ENCODE measurements around the gene SLC7A8.
A peak's percentile ranks its signal among the peaks of the same experiment; 100 is the strongest.

Gene SLC7A8

GRCh38 chr14:23153851-23154796 is 29.3 kb downstream of the SLC7A8 start:
- peak; percentile 93 for DNase-seq (ENCODE audit: low read depth)
- peak overlapping the region; percentile 83 for H3K9ac ChIP-seq (ENCODE audit: low read length)
- peak overlapping the region; percentile 74 for H3K4me3 ChIP-seq (ENCODE audit: low read length)
- H3K9me3 ChIP-seq (ENCODE audit: control insufficient read depth, low read length) = no peaks in the 10 kb centered on the region
- H3K27me3 ChIP-seq (replicated peaks; ENCODE audit: control insufficient read depth, insufficient read depth, low read length) = no peaks in the 10 kb centered on the region
- H3K4me1 ChIP-seq (ENCODE audit: control insufficient read depth, insufficient read depth, low read length) = peaks cover 37% of the 10 kb centered on the region
- peaks cover 2% of the 10 kb centered on the region for H3K36me3 ChIP-seq (ENCODE audit: control insufficient read depth, insufficient read depth, low read length, severe bottlenecking)

DNA sequence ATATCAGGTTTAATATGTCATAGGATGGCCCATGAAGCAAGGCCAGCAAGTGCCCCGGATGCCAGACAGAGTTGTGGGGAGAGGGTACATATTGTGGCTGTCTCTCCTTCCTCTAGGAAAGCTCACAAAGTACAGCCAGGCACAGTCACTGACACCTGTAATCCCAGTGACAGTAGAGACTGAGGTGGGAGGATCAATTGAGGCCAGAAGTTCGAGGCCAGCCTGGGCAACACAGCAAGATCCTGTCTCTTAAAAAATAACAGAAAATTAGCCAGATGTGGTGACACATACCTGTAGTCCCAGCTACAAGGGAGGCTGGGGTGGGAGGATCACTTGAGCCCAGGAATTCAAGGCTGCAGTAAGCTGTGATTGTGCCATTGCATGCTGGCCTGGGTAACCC is 32.1 kb downstream of the SLC7A8 start:
- Histone ChIP-seq H3K9ac (ENCODE audit: low read length) (no peak overlapping the region), H3K4me3 (ENCODE audit: low read length) (no peak overlapping the region), H3K27me3 (replicated peaks; ENCODE audit: control insufficient read depth, insufficient read depth, low read length) (no peaks in the 10 kb centered on the region), H3K4me1 (ENCODE audit: control insufficient read depth, insufficient read depth, low read length) (peaks cover 32% of the 10 kb centered on the region), H3K36me3 (ENCODE audit: control insufficient read depth, insufficient read depth, low read length, severe bottlenecking) (peaks cover 2% of the 10 kb centered on the region), H3K9me3 (ENCODE audit: control insufficient read depth, low read length) (no peaks in the 10 kb centered on the region)
- DNase-seq (ENCODE audit: low read depth) = no peak

DNA sequence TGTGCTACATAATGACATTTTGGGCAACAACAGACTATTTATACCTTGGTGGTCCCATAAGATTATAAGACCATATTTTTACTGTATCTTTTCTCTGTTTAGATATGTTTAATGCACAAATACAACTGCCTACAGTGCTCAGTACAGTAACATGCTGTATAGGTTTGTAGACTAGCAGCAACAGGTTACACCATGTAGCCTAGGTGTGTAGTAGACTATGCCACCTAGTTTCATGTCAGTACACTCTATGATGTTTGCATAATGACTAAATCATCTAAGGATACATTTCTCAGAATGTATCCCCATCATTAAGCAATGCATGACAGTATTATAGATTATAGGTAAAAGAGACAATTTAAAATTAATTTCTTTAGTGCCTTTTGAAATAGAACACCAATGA is 33.7 kb downstream of the SLC7A8 start:
- peaks cover 28% of the 10 kb centered on the region for H3K4me1 ChIP-seq (ENCODE audit: control insufficient read depth, insufficient read depth, low read length)

GRCh38 chr14:23148591-23149249 is 34.7 kb downstream of the SLC7A8 start:
- Histone ChIP-seq H3K27me3 (replicated peaks; ENCODE audit: control insufficient read depth, insufficient read depth, low read length) (no peaks in the 10 kb centered on the region), H3K4me3 (ENCODE audit: low read length) (no peak overlapping the region), H3K36me3 (ENCODE audit: control insufficient read depth, insufficient read depth, low read length, severe bottlenecking) (peaks cover 2% of the 10 kb centered on the region), H3K9me3 (ENCODE audit: control insufficient read depth, low read length) (no peaks in the 10 kb centered on the region), H3K9ac (ENCODE audit: low read length) (no peak overlapping the region), H3K4me1 (ENCODE audit: control insufficient read depth, insufficient read depth, low read length) (peaks cover 29% of the 10 kb centered on the region)
- no peak for DNase-seq (ENCODE audit: low read depth)

More for the DNA sequence above, 33.7 kb downstream of the SLC7A8 start:
- H3K27me3 ChIP-seq (replicated peaks; ENCODE audit: control insufficient read depth, insufficient read depth, low read length) = no peaks in the 10 kb centered on the region
- DNase-seq (ENCODE audit: low read depth) = no peak
- H3K4me3 ChIP-seq (ENCODE audit: low read length) = no peak overlapping the region
- peaks cover 2% of the 10 kb centered on the region for H3K36me3 ChIP-seq (ENCODE audit: control insufficient read depth, insufficient read depth, low read length, severe bottlenecking)
- H3K9me3 ChIP-seq (ENCODE audit: control insufficient read depth, low read length) = no peaks in the 10 kb centered on the region
- H3K9ac ChIP-seq (ENCODE audit: low read length) = no peak overlapping the region

GRCh38 chr14:23147676-23148075 is 35.8 kb downstream of the SLC7A8 start:
- DNase-seq (ENCODE audit: low read depth) = peak; percentile 58
- Histone ChIP-seq H3K4me3 (ENCODE audit: low read length) (no peak overlapping the region), H3K9ac (ENCODE audit: low read length) (no peak overlapping the region), H3K27me3 (replicated peaks; ENCODE audit: control insufficient read depth, insufficient read depth, low read length) (no peaks in the 10 kb centered on the region), H3K4me1 (ENCODE audit: control insufficient read depth, insufficient read depth, low read length) (peaks cover 31% of the 10 kb centered on the region), H3K36me3 (ENCODE audit: control insufficient read depth, insufficient read depth, low read length, severe bottlenecking) (peaks cover 2% of the 10 kb centered on the region), H3K9me3 (ENCODE audit: control insufficient read depth, low read length) (no peaks in the 10 kb centered on the region)

DNA sequence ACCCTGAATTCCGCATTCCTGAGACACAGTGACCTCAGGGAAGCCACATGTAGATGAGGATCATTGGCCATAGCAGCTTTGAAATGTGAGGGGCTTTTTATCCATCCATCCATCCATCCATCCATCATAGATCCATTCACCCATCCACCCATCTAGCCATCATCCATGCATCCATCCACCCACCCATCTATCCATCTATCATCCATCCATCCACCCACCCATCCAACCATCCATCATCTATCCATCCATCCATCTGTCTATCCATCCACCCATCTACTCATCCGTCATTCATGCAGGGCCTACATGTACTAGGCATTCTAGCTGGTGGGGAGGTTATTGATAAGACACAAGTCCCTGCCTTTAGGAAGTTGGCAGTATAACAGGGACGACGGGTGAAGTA is 36.5 kb downstream of the SLC7A8 start:
- Histone ChIP-seq H3K27me3 (replicated peaks; ENCODE audit: control insufficient read depth, insufficient read depth, low read length) (no peaks in the 10 kb centered on the region), H3K4me3 (ENCODE audit: low read length) (no peak overlapping the region), H3K9ac (ENCODE audit: low read length) (no peak overlapping the region), H3K4me1 (ENCODE audit: control insufficient read depth, insufficient read depth, low read length) (peaks cover 38% of the 10 kb centered on the region), H3K9me3 (ENCODE audit: control insufficient read depth, low read length) (no peaks in the 10 kb centered on the region), H3K36me3 (ENCODE audit: control insufficient read depth, insufficient read depth, low read length, severe bottlenecking) (peaks cover 2% of the 10 kb centered on the region)
- DNase-seq (ENCODE audit: low read depth) = no peak

- Histone ChIP-seq H3K4me3 (ENCODE audit: low read length) (no peak overlapping the region), H3K9me3 (ENCODE audit: control insufficient read depth, low read length) (no peaks in the 10 kb centered on the region), H3K9ac (ENCODE audit: low read length) (no peak overlapping the region), H3K27me3 (replicated peaks; ENCODE audit: control insufficient read depth, insufficient read depth, low read length) (no peaks in the 10 kb centered on the region), H3K4me1 (ENCODE audit: control insufficient read depth, insufficient read depth, low read length) (peaks cover 42% of the 10 kb centered on the region), H3K36me3 (ENCODE audit: control insufficient read depth, insufficient read depth, low read length, severe bottlenecking) (peaks cover 2% of the 10 kb centered on the region)
- DNase-seq (ENCODE audit: low read depth) = no peak
Measured at GRCh38 chr14:23146351-23146910, 37.0 kb downstream of the SLC7A8 start.

DNA sequence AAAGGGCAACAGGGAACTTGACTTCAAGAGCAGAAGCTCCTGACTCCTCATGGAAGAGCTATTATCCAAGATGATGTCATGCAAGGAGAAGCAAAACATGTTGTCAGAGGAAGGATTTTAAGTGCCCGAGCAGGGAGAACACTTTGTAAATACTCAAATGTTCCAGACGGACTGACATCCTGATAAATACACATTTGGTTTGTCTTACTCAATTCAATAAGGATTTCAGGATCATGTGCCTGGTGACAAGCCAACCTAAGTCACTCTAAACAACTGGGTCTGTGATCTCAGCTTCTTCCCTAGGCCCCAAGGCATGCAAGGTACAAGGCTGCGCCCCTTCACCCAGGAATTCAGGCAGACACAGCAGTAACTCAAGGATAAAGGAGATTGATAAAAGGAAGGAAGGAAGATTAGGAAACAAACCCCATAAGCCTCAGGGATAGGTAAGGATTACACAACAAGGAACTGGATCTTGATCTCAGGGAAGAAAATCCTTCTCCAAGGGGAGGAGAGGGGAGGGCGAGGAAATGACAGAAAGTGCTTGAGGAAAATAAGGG is 37.6 kb downstream of the SLC7A8 start:
- DNase-seq (ENCODE audit: low read depth) = no peak
- no peak overlapping the region for H3K4me3 ChIP-seq (ENCODE audit: low read length)

GRCh38 chr14:23143911-23144310 is 39.5 kb downstream of the SLC7A8 start:
- peaks cover 14% of the 10 kb centered on the region for H3K36me3 ChIP-seq (ENCODE audit: control insufficient read depth, insufficient read depth, low read length, severe bottlenecking)
- no peaks in the 10 kb centered on the region for H3K27me3 ChIP-seq (replicated peaks; ENCODE audit: control insufficient read depth, insufficient read depth, low read length)
- H3K4me3 ChIP-seq (ENCODE audit: low read length) = peak overlapping the region; percentile 18
- no peaks in the 10 kb centered on the region for H3K9me3 ChIP-seq (ENCODE audit: control insufficient read depth, low read length)
- peaks cover 42% of the 10 kb centered on the region for H3K4me1 ChIP-seq (ENCODE audit: control insufficient read depth, insufficient read depth, low read length)
- peak; percentile 68 for DNase-seq (ENCODE audit: low read depth)
- H3K9ac ChIP-seq (ENCODE audit: low read length) = no peak overlapping the region

More for the DNA sequence above, 37.6 kb downstream of the SLC7A8 start:
- H3K4me1 ChIP-seq (ENCODE audit: control insufficient read depth, insufficient read depth, low read length) = peaks cover 42% of the 10 kb centered on the region
- H3K27me3 ChIP-seq (replicated peaks; ENCODE audit: control insufficient read depth, insufficient read depth, low read length) = no peaks in the 10 kb centered on the region
- no peak overlapping the region for H3K9ac ChIP-seq (ENCODE audit: low read length)
- no peaks in the 10 kb centered on the region for H3K36me3 ChIP-seq (ENCODE audit: control insufficient read depth, insufficient read depth, low read length, severe bottlenecking)
- H3K9me3 ChIP-seq (ENCODE audit: control insufficient read depth, low read length) = no peaks in the 10 kb centered on the region

DNA sequence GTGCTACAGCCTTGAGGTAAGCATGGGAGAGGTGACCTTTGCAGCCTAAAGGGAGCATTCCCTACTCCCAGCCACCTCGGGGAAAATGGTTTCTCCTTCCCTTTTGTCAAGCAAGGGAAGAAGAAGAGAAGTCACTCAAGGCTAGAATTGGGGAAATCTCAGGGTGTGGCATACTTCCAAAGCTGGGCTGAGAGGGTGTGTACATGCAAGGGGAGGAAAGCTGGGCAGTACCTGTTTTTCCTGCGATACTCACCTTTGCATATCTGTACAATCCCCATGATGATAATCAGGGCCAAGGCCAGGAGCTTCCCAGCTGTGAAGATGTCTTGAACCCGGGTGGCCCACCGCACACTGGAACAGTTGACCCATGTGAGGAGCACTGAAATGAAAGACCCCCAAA is 40.6 kb downstream of the SLC7A8 start:
- Histone ChIP-seq H3K9ac (ENCODE audit: low read length) (no peak overlapping the region), H3K4me1 (ENCODE audit: control insufficient read depth, insufficient read depth, low read length) (peaks cover 46% of the 10 kb centered on the region), H3K9me3 (ENCODE audit: control insufficient read depth, low read length) (no peaks in the 10 kb centered on the region), H3K4me3 (ENCODE audit: low read length) (no peak overlapping the region), H3K36me3 (ENCODE audit: control insufficient read depth, insufficient read depth, low read length, severe bottlenecking) (peaks cover 21% of the 10 kb centered on the region), H3K27me3 (replicated peaks; ENCODE audit: control insufficient read depth, insufficient read depth, low read length) (no peaks in the 10 kb centered on the region)
- no peak for DNase-seq (ENCODE audit: low read depth)

All from adipocyte (in vitro differentiated cells).